Activated naive CD4-positive, alpha-beta T cell treated with anti-CD3 and anti-CD28 coated beads, Interleukin-2, amount 50 U/mL, for 16 hours (primary cell): ENCODE data around the gene RPN1.

ENCODE experiments used
- DNase-seq: peaks from one replicate; pipeline ENCODE4 v3.0.0-alpha.2; 2020

The RPN1 gene

GRCh38 chr3:128648940-128649663 lies 1.5 kb downstream of the RPN1 start:
- DNase-seq: no peak

DNA sequence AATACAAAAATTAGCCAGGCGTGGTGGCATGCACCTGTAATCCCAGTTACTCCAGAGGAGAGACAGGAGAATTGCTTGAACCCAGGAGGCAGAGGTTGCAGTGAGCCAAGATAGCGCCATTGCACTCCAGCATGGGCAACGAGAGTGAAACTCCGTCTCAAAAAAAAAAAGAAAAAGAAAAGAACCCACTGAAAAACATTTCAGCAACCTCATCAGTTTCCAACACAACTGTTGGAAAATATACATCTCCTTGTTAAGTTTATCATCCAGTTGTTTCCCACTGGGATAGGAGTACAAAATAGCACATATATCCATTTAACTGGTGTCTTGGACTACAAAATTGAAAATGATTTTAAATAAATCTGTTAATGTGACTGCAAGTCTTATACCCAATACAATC lies 2.2 kb downstream of the RPN1 start:
- no peak for DNase-seq

- DNase-seq: no peak
These were observed 3.3 kb downstream of the RPN1 start for GRCh38 chr3:128647307-128647706.

GRCh38 chr3:128634075-128634611 lies 16.5 kb downstream of the RPN1 start:
- no peak for DNase-seq

GRCh38 chr3:128632301-128632700 lies 18.3 kb downstream of the RPN1 start:
- no peak for DNase-seq

GRCh38 chr3:128629936-128630335 lies 20.7 kb downstream of the RPN1 start:
- no peak for DNase-seq

GRCh38 chr3:128625409-128625945 lies 25.1 kb downstream of the RPN1 start:
- DNase-seq: no peak

- DNase-seq: no peak
These were observed 26.0 kb downstream of the RPN1 start for GRCh38 chr3:128624526-128625138.

- no peak for DNase-seq
These were observed 26.8 kb downstream of the RPN1 start for GRCh38 chr3:128623762-128624176.

- no peak for DNase-seq
These were observed 28.7 kb downstream of the RPN1 start for GRCh38 chr3:128621931-128622330.

DNA sequence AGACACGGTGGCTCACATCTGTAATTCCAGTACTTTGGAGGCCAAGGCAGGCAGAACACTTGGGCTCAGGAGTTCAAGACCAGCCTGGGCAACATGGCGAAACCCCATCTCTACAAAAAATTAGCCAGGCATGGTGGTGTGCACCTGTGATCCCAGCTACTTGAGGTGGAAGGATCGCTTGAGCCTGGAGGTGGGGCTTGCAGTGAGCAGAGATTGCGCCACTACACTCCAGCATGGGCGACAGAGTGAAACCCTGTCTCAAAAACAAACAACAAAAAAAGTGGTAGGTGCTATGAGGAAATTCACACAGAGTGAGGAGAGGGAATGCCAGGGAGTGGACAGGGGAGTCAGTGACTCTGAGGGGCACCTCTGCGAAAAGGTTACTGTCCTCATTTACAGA lies 29.4 kb downstream of the RPN1 start:
- no peak for DNase-seq

- no peak for DNase-seq
These were observed 30.3 kb downstream of the RPN1 start for GRCh38 chr3:128620268-128620691.

GRCh38 chr3:128619146-128619890 lies 31.3 kb downstream of the RPN1 start:
- DNase-seq: no peak

- no peak for DNase-seq
These were observed 32.3 kb downstream of the RPN1 start for GRCh38 chr3:128618398-128618726.

GRCh38 chr3:128617557-128618397 lies 32.8 kb downstream of the RPN1 start:
- peak; percentile 99 for DNase-seq

DNA sequence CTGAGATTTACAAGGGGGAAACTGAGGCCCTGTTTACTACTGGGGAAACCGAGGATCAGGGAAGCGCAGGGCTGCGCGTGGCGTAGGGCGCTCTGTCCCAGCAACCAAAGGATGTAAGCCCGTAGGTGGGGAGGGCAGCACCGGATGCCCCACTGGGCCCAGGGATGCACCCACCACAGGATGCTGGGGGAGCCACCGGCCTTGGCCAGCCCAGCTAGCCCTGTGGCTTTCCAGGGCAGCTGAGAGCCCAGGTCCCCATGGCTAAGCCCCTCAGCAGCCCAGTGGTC lies 33.4 kb downstream of the RPN1 start:
- DNase-seq: no peak

GRCh38 chr3:128616516-128617269 lies 33.9 kb downstream of the RPN1 start:
- no peak for DNase-seq

DNA sequence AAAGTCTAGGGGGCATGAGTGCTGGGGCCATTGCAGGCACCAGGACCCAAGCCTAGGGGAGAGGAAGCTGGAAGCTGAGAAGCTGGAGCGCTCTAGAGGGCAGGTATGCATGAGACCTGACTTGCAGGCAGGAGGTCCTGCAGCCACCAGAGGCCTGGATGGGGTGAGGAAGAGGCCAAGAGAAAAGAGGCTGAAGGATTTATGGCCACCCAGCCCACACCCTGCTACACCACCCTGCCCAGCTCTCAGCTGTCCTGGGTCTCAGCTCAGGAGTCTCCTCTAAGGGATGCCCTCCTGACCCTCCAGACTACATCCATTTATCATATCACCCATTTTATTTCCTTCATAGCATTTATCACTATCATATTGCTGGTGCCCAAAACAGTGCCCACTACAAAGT lies 36.5 kb downstream of the RPN1 start:
- DNase-seq: no peak

DNA sequence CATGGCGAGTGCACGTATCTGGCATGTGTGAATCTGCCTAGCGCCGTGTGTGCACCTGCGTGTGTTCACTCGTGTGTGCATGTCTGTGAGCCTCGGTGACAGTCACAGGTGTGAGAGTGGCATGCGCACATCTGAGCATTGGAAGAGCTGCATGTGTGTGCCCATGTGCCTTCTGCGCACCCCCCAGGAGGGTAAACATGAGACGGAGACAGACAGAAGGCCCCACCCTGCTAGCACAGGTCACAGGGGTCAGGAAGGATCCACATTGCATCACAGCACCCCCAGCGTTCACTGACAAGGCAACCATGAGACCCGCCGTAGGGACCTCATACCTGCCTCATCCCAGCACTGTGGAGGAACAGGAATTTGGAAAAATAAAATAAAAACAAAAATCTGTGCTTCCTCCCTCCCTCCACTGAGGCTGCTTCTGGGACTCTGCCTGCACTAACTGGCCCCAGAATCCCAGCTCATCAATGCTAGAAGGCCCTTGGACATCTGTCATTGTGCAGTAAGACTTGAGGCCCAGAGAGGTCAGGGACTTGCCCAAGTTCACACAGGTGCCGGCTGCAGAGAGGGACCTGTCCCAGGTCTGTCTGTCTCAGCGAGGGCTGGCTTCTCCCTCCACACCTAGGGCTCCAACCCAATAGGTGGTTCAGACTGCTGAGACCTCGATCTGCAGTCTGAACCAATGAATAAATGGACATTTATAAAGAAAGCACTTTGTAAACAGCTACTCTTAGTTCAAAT lies 37.4 kb downstream of the RPN1 start:
- DNase-seq: no peak

GRCh38 chr3:128610451-128611070 lies 40.1 kb downstream of the RPN1 start:
- DNase-seq: no peak

DNA sequence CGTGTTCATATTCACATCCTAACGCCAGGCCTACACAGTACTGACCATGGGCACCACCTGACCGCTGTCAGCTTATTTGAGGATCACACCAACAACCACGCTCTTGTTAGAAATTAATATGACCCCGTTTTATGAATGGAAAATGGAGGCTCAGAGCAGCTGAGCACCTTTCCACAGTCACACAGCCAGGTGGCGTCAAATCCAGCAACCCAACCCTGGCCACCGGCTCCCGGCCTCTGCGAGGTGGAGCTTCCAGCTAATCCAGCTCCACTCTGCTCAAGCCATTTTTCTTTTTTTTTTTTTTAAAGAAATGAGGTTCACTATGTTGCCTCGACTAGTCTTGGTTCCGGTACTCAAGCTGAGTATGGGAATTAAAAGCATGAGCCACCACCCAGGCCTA lies 41.3 kb downstream of the RPN1 start:
- DNase-seq: no peak
